BLaER1 treated with 17β-estradiol and CSF1 and Interleukin-3, amounts not matched to agents 10 nM and 100 nM (cell line): Measurements from ENCODE around the gene ACVR2A.

ENCODE experiments used
- H3K27ac ChIP-seq, 11 experiments: shearing (Covaris generic); formaldehyde crosslinking; 2 replicates each; pipeline ENCODE4 v1.8.1; 2022
- H3K27me3 ChIP-seq, 11 experiments: shearing (Covaris generic); formaldehyde crosslinking; 2 replicates each; pipeline ENCODE4 v1.8.1; 2022
- H3K36me3 ChIP-seq, 11 experiments: shearing (Covaris generic); formaldehyde crosslinking; 2 replicates each; pipeline ENCODE4 v1.8.1; 2022
- H3K4me1 ChIP-seq, 10 experiments: shearing (Covaris generic); formaldehyde crosslinking; 2 replicates each; pipeline ENCODE4 v1.8.1; 2022
- H3K4me2 ChIP-seq, 11 experiments: shearing (Covaris generic); formaldehyde crosslinking; 2 replicates each; pipeline ENCODE4 v1.8.1; 2022
- H3K4me3 ChIP-seq, 10 experiments: shearing (Covaris generic); formaldehyde crosslinking; 2 replicates each; pipeline ENCODE4 v1.8.1; 2022
- H3K9ac ChIP-seq, 11 experiments: shearing (Covaris generic); formaldehyde crosslinking; 2 replicates each; pipeline ENCODE4 v1.8.1; 2022
- H3K9me3 ChIP-seq, 11 experiments: shearing (Covaris generic); formaldehyde crosslinking; replicated peaks in 1 of 11; 2 replicates each; pipeline ENCODE4 v1.8.1; 2022
- H4K20me1 ChIP-seq, 11 experiments: shearing (Covaris generic); formaldehyde crosslinking; 2 replicates each; pipeline ENCODE4 v1.8.1; 2022
- Cebpa-rat ChIP-seq, 11 experiments: shearing (Covaris generic); IDR thresholded peaks; 2 replicates each; pipeline ENCODE4 v1.8.1; 2022

The ACVR2A gene

DNA sequence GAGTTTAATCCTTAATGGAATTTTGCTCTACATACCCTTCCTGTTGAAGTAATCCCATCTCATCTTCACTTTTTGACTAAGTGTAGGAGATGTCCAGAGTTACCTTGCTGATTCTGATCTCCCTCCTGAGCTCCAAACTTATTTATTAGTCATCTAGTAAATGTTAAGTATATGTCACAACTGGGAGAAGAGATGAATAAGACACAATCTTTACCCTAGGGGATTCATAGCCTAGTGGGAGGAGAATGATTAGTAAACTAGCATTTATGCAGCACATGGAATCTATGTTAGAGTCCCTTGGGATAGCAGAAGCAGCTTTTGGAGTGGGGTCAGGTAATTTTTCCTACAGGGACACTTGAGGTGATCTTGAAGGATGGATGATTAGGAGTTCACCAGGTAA is 20.7 kb downstream of the ACVR2A start:
- no peaks in the 10 kb centered on the region for H3K27me3 ChIP-seq
- peaks cover 0 to 100% (median 0%) of the 10 kb centered on the region in 11 experiments; a peak in 10 of 22 replicates for H4K20me1 ChIP-seq
- no peak for TF ChIP-seq Cebpa-rat (IDR thresholded peaks at IDR 0.05)
- no peak overlapping the region for H3K9ac ChIP-seq
- H3K4me2 ChIP-seq, result no peak overlapping the region; a peak in 1 of 22 replicates
- no peaks in the 10 kb centered on the region for H3K9me3 ChIP-seq
- no peak overlapping the region for H3K4me3 ChIP-seq
- H3K4me1 ChIP-seq, result peaks cover 7 to 44% (median 21%) of the 10 kb centered on the region in 10 experiments; a peak in 19 of 20 replicates
- H3K27ac ChIP-seq, result no peak overlapping the region
- H3K36me3 ChIP-seq, result no peaks in the 10 kb centered on the region

DNA sequence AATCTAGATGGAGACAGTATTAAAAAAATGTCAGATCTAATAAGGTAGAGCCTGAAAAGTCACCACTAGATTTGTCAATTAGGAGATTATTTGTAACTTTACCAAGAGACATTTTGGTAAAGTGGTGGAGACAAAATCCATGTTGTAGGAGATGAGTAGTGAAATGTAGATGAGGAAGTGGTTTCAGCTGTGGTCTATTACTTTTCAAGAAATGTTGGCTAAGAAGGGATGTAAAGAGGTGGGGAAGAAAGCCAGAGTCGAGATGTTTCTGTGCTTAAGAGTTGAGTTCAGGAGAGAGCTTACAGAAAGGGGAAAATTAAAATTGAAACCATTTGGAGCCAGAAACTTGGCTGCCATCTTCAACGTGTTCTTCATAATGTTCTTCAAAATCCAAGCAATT is 22.2 kb downstream of the ACVR2A start:
- Histone ChIP-seq H3K4me2 (peak overlapping the region; percentile 1 to 85 (median 60); a peak in 18 of 22 replicates), H3K4me3 (no peak overlapping the region), H3K9me3 (no peaks in the 10 kb centered on the region), H3K27me3 (no peaks in the 10 kb centered on the region), H3K36me3 (no peaks in the 10 kb centered on the region), H3K4me1 (peaks cover 7 to 50% (median 21%) of the 10 kb centered on the region in 10 experiments; a peak in 19 of 20 replicates), H4K20me1 (peaks cover 0 to 100% (median 0%) of the 10 kb centered on the region in 11 experiments; a peak in 8 of 22 replicates), H3K9ac (no peak overlapping the region), H3K27ac (no peak overlapping the region)
- no peak for TF ChIP-seq Cebpa-rat (IDR thresholded peaks at IDR 0.05)

DNA sequence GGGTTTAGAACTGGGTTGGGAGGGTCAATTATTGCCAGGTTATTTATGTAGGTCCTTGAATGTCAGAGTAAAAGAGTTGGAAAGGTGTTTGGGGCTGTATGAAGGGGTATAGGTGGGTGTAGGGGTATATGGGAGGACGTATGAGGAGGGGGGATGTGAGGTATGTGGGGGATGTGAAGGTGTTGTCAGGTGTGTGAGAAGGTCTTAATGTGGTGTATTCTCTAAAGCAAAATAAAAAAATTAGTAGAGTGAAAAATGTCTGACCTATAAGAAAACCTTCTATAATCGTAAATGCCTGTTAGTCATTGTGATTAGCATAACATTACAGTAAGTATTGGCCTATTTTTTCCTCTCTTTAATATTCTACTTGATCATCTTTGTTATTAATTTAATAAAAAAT is 25.1 kb downstream of the ACVR2A start:
- Histone ChIP-seq H3K4me1 (peaks cover 0 to 40% (median 15%) of the 10 kb centered on the region in 10 experiments; a peak in 17 of 20 replicates), H3K4me2 (no peak overlapping the region; a peak in 1 of 22 replicates), H3K4me3 (no peak overlapping the region), H3K36me3 (no peaks in the 10 kb centered on the region), H3K27ac (no peak overlapping the region), H3K9ac (no peak overlapping the region), H4K20me1 (peaks cover 0 to 100% (median 0%) of the 10 kb centered on the region in 11 experiments; a peak in 7 of 22 replicates), H3K27me3 (no peaks in the 10 kb centered on the region), H3K9me3 (no peaks in the 10 kb centered on the region)
- no peak for TF ChIP-seq Cebpa-rat (IDR thresholded peaks at IDR 0.05)

DNA sequence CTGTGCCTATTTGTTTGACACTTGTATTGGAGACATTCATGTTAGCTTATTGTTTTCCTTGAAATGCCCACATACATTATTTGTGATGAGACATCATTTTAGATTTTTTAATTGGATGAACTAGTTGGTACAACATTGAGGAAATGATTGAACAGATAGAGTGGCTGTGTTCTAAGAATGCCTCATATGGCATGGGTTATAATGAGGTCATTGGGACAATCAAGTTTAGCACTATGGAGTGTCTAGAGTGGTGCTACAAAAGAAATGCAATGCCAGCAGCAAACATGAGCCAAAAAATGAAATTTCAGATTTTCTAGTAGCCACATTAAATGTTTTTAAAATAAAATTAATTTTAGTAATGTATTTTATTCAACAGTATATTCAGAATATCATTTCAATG is 28.1 kb downstream of the ACVR2A start:
- no peak for TF ChIP-seq Cebpa-rat (IDR thresholded peaks at IDR 0.05)
- no peak overlapping the region for H3K27ac ChIP-seq
- no peak overlapping the region for H3K4me2 ChIP-seq
- H3K36me3 ChIP-seq, result no peaks in the 10 kb centered on the region
- H3K9ac ChIP-seq, result no peak overlapping the region
- H3K4me3 ChIP-seq, result no peak overlapping the region
- H3K27me3 ChIP-seq, result no peaks in the 10 kb centered on the region
- peaks cover 0 to 26% (median under 1%) of the 10 kb centered on the region in 10 experiments; a peak in 10 of 20 replicates for H3K4me1 ChIP-seq
- H3K9me3 ChIP-seq, result no peaks in the 10 kb centered on the region
- H4K20me1 ChIP-seq, result peaks cover 0 to 100% (median 0%) of the 10 kb centered on the region in 11 experiments; a peak in 8 of 22 replicates

DNA sequence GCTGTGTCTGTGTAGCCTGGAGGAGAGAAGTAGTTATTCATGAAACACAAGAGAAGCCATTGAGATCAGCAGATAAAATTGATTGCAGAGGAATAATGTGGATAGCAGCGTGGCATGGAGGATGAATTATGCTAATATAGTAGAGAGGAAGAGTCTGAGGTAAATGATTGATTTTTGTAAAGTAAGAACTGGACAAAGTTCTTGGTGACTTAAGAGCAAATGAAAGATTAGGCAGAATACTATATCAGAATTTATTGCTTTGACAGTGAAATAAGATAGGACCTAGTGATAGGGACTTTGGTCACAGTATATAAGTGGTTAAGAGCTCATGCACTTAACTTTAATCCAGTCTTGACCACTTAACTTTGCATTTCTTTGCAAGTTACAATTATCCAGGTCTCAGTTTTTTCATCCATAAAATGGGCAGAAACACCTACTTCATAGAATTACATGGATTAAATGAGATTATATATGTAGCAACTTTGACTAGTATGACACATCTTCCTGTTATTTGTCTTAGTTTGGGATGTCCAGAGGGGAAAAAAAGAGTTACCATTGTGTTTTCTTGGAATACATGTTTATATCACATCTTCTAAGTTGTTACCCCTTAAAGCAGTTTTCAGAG is 29.1 kb downstream of the ACVR2A start:
- Histone ChIP-seq H3K9me3 (no peaks in the 10 kb centered on the region), H3K9ac (no peak overlapping the region), H3K4me3 (no peak overlapping the region), H3K4me1 (peaks cover 0 to 18% (median 0%) of the 10 kb centered on the region in 10 experiments; a peak in 4 of 20 replicates), H3K36me3 (no peaks in the 10 kb centered on the region), H4K20me1 (peaks cover 0 to 100% (median 4%) of the 10 kb centered on the region in 11 experiments; a peak in 9 of 22 replicates), H3K4me2 (no peak overlapping the region), H3K27ac (no peak overlapping the region), H3K27me3 (no peaks in the 10 kb centered on the region)
- no peak for TF ChIP-seq Cebpa-rat (IDR thresholded peaks at IDR 0.05)

DNA sequence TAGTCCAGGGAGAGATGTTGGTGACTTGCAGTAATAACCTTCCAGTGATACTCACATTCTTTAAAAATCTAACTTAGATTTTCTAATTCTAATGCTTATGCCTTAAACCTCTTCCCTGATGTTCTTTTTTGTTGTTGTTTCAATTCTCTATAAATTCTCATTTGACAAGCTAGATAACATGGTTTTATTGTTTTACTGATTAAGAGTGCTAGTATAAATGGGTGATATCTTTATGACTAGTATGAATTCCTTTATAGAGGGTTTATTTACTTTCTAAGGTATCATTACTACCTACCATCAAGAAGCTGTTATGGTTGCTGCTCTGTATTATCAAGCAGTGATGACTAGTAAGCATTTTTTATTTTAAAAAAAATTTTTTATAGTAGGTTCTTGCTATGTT is 35.0 kb downstream of the ACVR2A start:
- Histone ChIP-seq H4K20me1 (peaks cover 0 to 100% (median 4%) of the 10 kb centered on the region in 11 experiments; a peak in 9 of 22 replicates), H3K27ac (no peak overlapping the region), H3K4me3 (no peak overlapping the region), H3K9me3 (no peaks in the 10 kb centered on the region), H3K4me2 (no peak overlapping the region), H3K36me3 (no peaks in the 10 kb centered on the region), H3K4me1 (peaks cover 0 to 38% (median 0%) of the 10 kb centered on the region in 10 experiments; a peak in 6 of 20 replicates), H3K9ac (no peak overlapping the region), H3K27me3 (no peaks in the 10 kb centered on the region)
- TF ChIP-seq Cebpa-rat (IDR thresholded peaks at IDR 0.05), result no peak

DNA sequence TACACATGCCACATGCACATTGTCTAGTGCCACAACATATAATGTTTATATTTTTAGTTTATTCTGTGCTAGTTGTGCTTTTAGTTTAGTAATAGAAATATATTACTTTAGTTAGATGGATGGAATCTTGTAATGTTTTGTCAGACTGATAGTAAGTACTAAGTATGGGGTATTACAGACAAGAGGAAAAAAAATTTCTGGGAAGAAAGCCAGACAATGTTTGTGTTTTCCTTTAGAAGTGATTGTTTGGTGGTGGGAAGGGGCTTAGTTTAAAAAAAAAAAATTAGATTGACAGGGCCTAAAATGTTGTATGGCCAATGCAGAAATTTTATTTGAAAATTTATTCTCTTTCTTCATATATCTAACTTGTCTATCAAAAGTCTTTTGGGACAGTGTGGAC is 37.8 kb downstream of the ACVR2A start:
- H3K27ac ChIP-seq, result no peak overlapping the region
- no peak for TF ChIP-seq Cebpa-rat (IDR thresholded peaks at IDR 0.05)
- H3K4me2 ChIP-seq, result no peak overlapping the region
- no peak overlapping the region for H3K9ac ChIP-seq
- H3K9me3 ChIP-seq, result no peaks in the 10 kb centered on the region
- H3K4me3 ChIP-seq, result no peak overlapping the region
- peaks cover 0 to 32% (median 5%) of the 10 kb centered on the region in 10 experiments; a peak in 11 of 20 replicates for H3K4me1 ChIP-seq
- H3K27me3 ChIP-seq, result no peaks in the 10 kb centered on the region
- no peaks in the 10 kb centered on the region for H3K36me3 ChIP-seq
- peaks cover 0 to 98% (median 4%) of the 10 kb centered on the region in 11 experiments; a peak in 7 of 22 replicates for H4K20me1 ChIP-seq

DNA sequence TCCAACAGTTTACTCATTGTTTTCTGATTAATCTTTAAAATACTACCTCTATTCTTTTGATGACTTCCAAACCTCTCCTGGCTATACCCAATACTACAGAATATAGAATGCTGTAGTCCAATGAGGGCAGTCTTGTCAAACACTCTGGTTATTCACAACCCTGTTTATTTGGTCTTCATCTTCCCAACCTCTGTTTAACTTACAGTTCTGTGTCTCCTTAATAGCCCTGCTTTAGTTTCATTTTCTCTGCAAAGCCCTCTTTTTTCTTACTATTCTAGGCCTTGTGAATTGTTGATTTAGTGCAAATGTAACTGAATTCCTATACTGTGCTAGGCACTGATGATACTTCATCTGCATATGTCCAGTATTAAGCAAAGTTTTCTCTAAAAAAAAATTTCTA is 40.0 kb downstream of the ACVR2A start:
- Histone ChIP-seq H3K4me1 (peaks cover 0 to 32% (median 5%) of the 10 kb centered on the region in 10 experiments; a peak in 11 of 20 replicates), H4K20me1 (peaks cover 0 to 98% (median 0%) of the 10 kb centered on the region in 11 experiments; a peak in 6 of 22 replicates), H3K4me3 (no peak overlapping the region), H3K27ac (no peak overlapping the region), H3K27me3 (no peaks in the 10 kb centered on the region), H3K4me2 (no peak overlapping the region), H3K9ac (no peak overlapping the region), H3K36me3 (no peaks in the 10 kb centered on the region), H3K9me3 (no peaks in the 10 kb centered on the region)
- no peak for TF ChIP-seq Cebpa-rat (IDR thresholded peaks at IDR 0.05)

DNA sequence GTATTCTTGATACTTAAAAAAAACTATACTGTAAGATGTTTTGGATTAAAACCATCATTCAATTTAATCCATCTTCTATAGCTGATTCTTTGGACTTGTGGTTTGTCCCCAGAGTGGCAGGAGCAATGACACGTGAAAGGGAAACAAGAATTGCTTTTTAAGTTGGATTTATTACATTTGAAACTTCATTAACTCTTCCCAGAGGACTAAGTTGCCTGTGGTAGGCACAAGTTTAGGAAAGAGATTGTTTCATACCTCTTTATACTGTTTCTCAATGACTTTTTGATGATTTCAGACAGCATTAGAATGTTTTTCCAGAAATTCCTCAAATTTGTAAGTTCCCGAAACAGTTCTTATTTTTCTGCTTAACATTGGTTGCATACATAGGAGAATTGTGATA is 41.3 kb downstream of the ACVR2A start:
- H3K36me3 ChIP-seq, result no peaks in the 10 kb centered on the region
- no peak overlapping the region; a peak in 1 of 22 replicates for H3K4me2 ChIP-seq
- H3K4me3 ChIP-seq, result no peak overlapping the region
- no peaks in the 10 kb centered on the region for H3K9me3 ChIP-seq
- no peak overlapping the region for H3K9ac ChIP-seq
- no peak for TF ChIP-seq Cebpa-rat (IDR thresholded peaks at IDR 0.05)
- H4K20me1 ChIP-seq, result peaks cover 0 to 98% (median 0%) of the 10 kb centered on the region in 11 experiments; a peak in 6 of 22 replicates
- H3K4me1 ChIP-seq, result peaks cover 0 to 20% (median 4%) of the 10 kb centered on the region in 10 experiments; a peak in 11 of 20 replicates
- no peaks in the 10 kb centered on the region for H3K27me3 ChIP-seq
- H3K27ac ChIP-seq, result no peak overlapping the region
